Activated T-helper 17 cell treated with anti-CD3 and anti-CD28 coated beads, Interleukin-2, amount 50 U/mL, for 72 hours (primary cell): ENCODE measurements around the gene UBAP1L. TPM values are rescaled to one million over a fixed set of nuclear protein-coding genes. Genes with fewer than 3 reads are reported as not detected.
"Not testable (repeated sequence)": the region's sequence is repeated elsewhere in the genome, so short reads cannot be mapped to it uniquely, and the experiment has no call there.

ENCODE experiments used
- ATAC-seq: fragments of 150-1000 bp; cut with Tn5 transposase; replicated peaks from 2 replicates; pipeline ENCODE4 v1.10.0; 2021; ENCODE audit warnings: mild to moderate bottlenecking, moderate library complexity
- H3K27ac Mint-ChIP-seq: one replicate; pipeline ENCODE4 v1.8.0; 2022; ENCODE audit warnings: mixed read lengths
- H3K27me3 Mint-ChIP-seq: one replicate; pipeline ENCODE4 v1.8.0; 2022; ENCODE audit warnings: mixed read lengths
- H3K36me3 Mint-ChIP-seq: one replicate; pipeline ENCODE4 v1.8.0; 2022; ENCODE audit warnings: low read depth, mild to moderate bottlenecking, mixed read lengths
- H3K4me1 Mint-ChIP-seq: one replicate; pipeline ENCODE4 v1.8.0; 2022; ENCODE audit warnings: mixed read lengths
- H3K4me3 Mint-ChIP-seq: one replicate; pipeline ENCODE4 v1.8.0; 2022; ENCODE audit warnings: mild to moderate bottlenecking, mixed read lengths
- H3K9me3 Mint-ChIP-seq: one replicate; pipeline ENCODE4 v1.8.0; 2022; ENCODE audit warnings: mixed read lengths
- total RNA-seq, 2 donors: library from RNA; stranded (reverse); gene quantifications; one replicate each; pipeline ENCODE4 v1.2.3, GENCODE V29; 2022

The UBAP1L gene
- total RNA-seq, 2 donors from 2014 or later = 5.2 to 6.1 TPM

DNA sequence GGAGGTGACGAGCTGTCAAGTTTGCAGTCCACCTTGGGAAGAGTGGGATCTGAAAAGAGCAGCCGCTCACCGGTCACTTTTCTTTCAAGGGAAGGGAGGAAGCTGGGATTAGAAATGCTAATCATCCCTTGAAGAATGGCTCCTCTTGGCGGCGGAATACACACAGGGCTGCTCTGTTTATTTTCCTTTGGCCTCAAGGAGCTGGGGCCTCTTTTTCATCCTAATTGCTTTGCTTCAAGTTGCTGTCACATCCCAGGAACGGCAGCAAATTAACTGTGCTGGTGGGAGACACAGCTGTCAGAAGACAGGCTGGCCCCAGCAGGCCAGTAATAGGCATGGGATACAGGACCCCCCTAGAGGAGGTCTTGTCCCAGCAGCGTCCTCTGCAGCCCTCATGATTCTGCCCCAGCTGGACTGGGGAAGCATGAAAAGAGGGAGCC lies 31.7 kb downstream of the UBAP1L start:
- Mint-ChIP-seq H3K36me3 (no peaks in the 10 kb centered on the region), H3K27me3 (peaks cover 19% of the 10 kb centered on the region), H3K9me3 (no peaks in the 10 kb centered on the region), H3K4me1 (peaks cover 8% of the 10 kb centered on the region), H3K4me3 (no peak overlapping the region), H3K27ac (no peak overlapping the region)
- ATAC-seq = no peak

DNA sequence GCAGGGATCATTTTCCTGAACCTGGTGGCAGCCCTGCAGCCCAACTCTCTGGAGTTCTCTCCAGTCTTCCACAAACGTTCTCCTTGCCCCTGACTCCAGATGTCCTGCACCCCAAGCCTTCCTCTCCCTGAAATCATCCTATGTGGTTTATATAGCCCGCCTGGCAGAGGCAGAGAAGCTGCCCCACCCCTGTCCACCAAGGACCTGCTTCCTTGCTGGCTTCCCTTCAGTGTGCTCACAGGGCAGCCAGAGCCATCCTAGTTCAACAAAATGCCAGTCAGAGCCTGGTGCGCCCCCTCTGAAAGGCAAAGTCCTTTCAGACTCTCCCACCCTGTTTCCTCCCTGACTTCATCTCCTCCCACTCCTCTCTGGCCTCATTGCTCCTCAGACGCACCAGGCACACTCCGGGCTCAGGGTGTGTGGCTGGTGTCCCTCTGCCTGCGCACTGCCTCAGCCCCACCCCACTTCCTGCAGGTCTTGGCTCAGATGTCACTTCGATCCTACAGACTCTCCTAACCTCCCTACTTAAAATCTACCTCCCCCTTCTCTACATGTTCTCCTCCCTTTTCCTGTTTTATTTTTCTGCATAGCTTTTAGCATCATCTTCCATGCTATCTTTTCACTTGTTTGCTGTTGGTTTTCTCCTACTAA lies 32.6 kb downstream of the UBAP1L start:
- H3K27ac Mint-ChIP-seq = peak overlapping the region; percentile 31
- H3K4me1 Mint-ChIP-seq = peaks cover 8% of the 10 kb centered on the region
- no peaks in the 10 kb centered on the region for H3K36me3 Mint-ChIP-seq
- no peaks in the 10 kb centered on the region for H3K9me3 Mint-ChIP-seq
- H3K27me3 Mint-ChIP-seq = peaks cover 26% of the 10 kb centered on the region
- H3K4me3 Mint-ChIP-seq = peak overlapping the region; percentile 3
- ATAC-seq = peak; percentile 58

- Mint-ChIP-seq H3K4me3 (no peak overlapping the region), H3K27ac (no peak overlapping the region), H3K36me3 (no peaks in the 10 kb centered on the region), H3K27me3 (peaks cover 26% of the 10 kb centered on the region), H3K9me3 (no peaks in the 10 kb centered on the region), H3K4me1 (peaks cover 8% of the 10 kb centered on the region)
- peak; percentile 56 for ATAC-seq
Measured at GRCh38 chr15:65081758-65082157, 33.2 kb downstream of the UBAP1L start.

DNA sequence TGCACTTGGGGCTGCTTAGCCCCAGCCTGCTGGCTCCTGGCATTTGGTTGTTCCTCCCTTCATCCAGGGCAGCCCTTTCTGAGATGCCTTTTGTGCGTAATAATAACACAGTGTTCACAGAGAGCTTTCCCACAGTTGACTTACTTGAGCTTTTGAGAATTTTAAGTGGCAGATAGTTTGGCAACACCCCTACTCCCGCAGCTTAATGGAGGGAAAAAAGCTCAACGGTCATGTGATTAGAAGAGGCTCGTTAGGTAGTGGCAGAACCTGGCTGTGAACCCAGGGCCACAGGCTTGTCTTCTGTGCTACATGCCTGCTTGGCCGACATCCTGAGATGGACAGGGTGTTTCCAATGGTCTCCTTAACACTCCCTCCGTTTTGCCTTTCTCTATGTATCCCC lies 33.7 kb downstream of the UBAP1L start:
- H3K36me3 Mint-ChIP-seq = no peaks in the 10 kb centered on the region
- H3K4me1 Mint-ChIP-seq = peaks cover 8% of the 10 kb centered on the region
- no peak for ATAC-seq
- no peaks in the 10 kb centered on the region for H3K9me3 Mint-ChIP-seq
- H3K27ac Mint-ChIP-seq = no peak overlapping the region
- no peak overlapping the region for H3K4me3 Mint-ChIP-seq
- peaks cover 28% of the 10 kb centered on the region for H3K27me3 Mint-ChIP-seq

DNA sequence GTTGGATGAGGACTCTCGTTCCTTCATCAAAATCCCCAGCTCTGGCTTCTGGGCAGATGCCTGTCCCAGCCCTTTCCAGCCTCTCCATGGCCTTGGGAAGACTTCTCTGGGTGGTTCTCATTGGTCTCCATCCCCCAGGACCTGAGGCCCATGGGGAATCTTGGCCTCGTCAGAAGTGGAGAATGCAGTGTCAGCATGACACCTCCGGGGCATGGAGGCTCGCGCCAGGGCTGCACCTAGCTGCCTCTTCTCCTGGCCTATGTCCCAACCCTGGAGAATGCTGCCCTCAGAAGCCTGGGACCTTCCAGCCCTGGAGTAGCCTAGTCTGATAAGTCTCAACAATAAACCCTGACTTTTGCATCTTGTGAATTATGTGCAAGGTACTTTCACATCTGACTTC lies 35.4 kb downstream of the UBAP1L start:
- peaks cover 8% of the 10 kb centered on the region for H3K4me1 Mint-ChIP-seq
- H3K36me3 Mint-ChIP-seq = no peaks in the 10 kb centered on the region
- no peaks in the 10 kb centered on the region for H3K9me3 Mint-ChIP-seq
- no peak overlapping the region for H3K4me3 Mint-ChIP-seq
- ATAC-seq = no peak
- no peak overlapping the region for H3K27ac Mint-ChIP-seq
- H3K27me3 Mint-ChIP-seq = peaks cover 30% of the 10 kb centered on the region

DNA sequence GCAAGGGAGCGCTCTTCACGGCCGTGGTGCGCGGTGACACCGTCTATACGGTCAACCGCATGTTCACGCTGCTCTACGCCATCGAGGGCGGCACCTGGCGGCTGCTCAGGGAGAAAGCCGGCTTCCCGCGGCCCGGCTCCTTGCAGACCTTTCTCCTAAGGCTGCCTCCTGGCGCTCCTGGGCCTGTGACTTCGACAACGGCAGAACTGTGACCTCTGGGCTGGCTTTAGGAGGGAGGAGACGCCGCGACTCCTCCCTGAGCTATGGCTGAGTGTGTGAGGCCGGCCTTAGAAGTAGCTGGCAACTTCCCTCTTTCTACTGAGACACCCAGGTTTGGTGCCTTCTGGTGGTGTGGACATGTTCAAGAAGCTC lies 37.0 kb downstream of the UBAP1L start:
- no peak overlapping the region for H3K27ac Mint-ChIP-seq
- H3K4me3 Mint-ChIP-seq = no peak overlapping the region
- peaks cover 23% of the 10 kb centered on the region for H3K27me3 Mint-ChIP-seq
- H3K36me3 Mint-ChIP-seq = no peaks in the 10 kb centered on the region
- H3K4me1 Mint-ChIP-seq = peaks cover 8% of the 10 kb centered on the region
- ATAC-seq = peak; percentile 66
- no peaks in the 10 kb centered on the region for H3K9me3 Mint-ChIP-seq

DNA sequence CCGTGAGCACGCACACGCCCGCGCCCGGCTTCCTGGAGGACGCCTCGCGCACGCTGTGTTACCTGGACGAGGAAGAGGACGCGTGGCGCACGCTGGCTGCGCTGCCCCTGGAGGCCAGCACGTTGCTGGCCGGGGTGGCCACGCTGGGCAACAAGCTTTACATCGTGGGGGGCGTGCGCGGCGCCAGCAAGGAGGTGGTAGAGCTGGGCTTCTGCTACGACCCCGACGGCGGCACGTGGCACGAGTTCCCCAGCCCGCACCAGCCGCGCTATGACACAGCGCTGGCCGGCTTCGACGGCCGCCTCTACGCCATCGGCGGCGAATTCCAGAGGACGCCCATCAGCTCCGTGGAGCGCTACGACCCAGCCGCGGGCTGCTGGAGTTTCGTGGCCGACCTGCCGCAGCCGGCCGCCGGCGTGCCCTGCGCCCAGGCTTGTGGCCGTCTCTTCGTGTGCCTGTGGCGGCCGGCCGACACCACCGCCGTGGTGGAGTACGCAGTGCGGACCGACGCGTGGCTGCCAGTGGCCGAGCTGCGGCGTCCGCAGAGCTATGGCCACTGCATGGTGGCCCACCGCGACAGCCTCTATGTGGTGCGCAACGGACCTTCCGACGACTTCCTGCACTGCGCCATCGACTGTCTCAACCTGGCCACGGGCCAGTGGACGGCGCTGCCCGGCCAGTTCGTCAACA lies 37.6 kb downstream of the UBAP1L start:
- H3K4me1 Mint-ChIP-seq = peaks cover 3% of the 10 kb centered on the region
- peaks cover 18% of the 10 kb centered on the region for H3K27me3 Mint-ChIP-seq
- H3K4me3 Mint-ChIP-seq = no peak overlapping the region
- H3K36me3 Mint-ChIP-seq = no peaks in the 10 kb centered on the region
- no peak for ATAC-seq
- H3K27ac Mint-ChIP-seq = no peak overlapping the region
- H3K9me3 Mint-ChIP-seq = no peaks in the 10 kb centered on the region

GRCh38 chr15:65076486-65077290 lies 38.3 kb downstream of the UBAP1L start, which contains the start of gene KBTBD13:
Gene KBTBD13, plus strand, starts transcription at chr15:65076746. Its CDS starts 70 bp downstream, at chr15:65076816.
- H3K4me1 Mint-ChIP-seq = no peaks in the 10 kb centered on the region
- H3K4me3 Mint-ChIP-seq = no peak within 1 kb of the TSS
- peaks cover 15% of the 10 kb centered on the region for H3K27me3 Mint-ChIP-seq
- ATAC-seq = no peak
- no peaks in the 10 kb centered on the region for H3K9me3 Mint-ChIP-seq
- no peak within 1 kb of the TSS for H3K27ac Mint-ChIP-seq
- no peaks in the 10 kb centered on the region for H3K36me3 Mint-ChIP-seq

- ATAC-seq, H3K36me3 Mint-ChIP-seq, H3K27ac Mint-ChIP-seq, H3K4me3 Mint-ChIP-seq, H3K9me3 Mint-ChIP-seq, H3K4me1 Mint-ChIP-seq: not testable (repeated sequence)
- H3K27me3 Mint-ChIP-seq = peaks cover 15% of the 10 kb centered on the region
Measured at GRCh38 chr15:65075607-65076395, 39.2 kb downstream of the UBAP1L start.

- H3K36me3 Mint-ChIP-seq, H3K27ac Mint-ChIP-seq, H3K4me1 Mint-ChIP-seq, H3K4me3 Mint-ChIP-seq, ATAC-seq, H3K9me3 Mint-ChIP-seq: not testable (repeated sequence)
- H3K27me3 Mint-ChIP-seq = peaks cover 15% of the 10 kb centered on the region
Measured at GRCh38 chr15:65074946-65075345, 40.1 kb downstream of the UBAP1L start.

- Mint-ChIP-seq H3K36me3 (no peaks in the 10 kb centered on the region), H3K27ac (no peak overlapping the region), H3K27me3 (peaks cover 12% of the 10 kb centered on the region), H3K9me3 (no peaks in the 10 kb centered on the region), H3K4me3 (no peak overlapping the region), H3K4me1 (peaks cover 5% of the 10 kb centered on the region)
- ATAC-seq = no peak
Measured at GRCh38 chr15:65072617-65073016, 42.4 kb downstream of the UBAP1L start.

GRCh38 chr15:65072027-65072426 lies 43.0 kb downstream of the UBAP1L start:
- H3K36me3 Mint-ChIP-seq = no peaks in the 10 kb centered on the region
- ATAC-seq = no peak
- H3K27me3 Mint-ChIP-seq = peaks cover 16% of the 10 kb centered on the region
- H3K27ac Mint-ChIP-seq = no peak overlapping the region
- no peaks in the 10 kb centered on the region for H3K9me3 Mint-ChIP-seq
- H3K4me3 Mint-ChIP-seq = no peak overlapping the region
- peaks cover 5% of the 10 kb centered on the region for H3K4me1 Mint-ChIP-seq

DNA sequence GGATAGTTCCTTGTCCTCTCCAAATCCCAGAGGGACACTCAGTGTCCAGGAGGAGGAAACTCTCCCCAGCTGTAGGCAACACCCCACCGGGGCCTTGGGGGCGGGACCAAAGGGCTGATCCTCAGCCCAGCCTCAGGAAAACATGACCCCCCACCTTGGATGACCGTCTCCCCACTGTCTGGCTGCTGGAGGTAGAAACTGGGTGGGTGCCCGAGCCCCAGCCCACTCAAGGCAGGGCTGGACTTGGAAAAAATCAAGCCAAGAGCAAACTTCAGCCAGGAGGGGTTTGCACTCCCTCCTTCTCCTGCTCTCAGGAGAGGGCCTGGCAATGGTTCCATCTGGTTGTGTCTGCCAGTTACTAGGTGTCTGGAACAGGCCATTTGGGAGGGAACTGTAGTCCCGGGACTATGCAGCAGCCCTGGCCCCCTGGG lies 43.6 kb downstream of the UBAP1L start:
- Mint-ChIP-seq H3K9me3 (no peaks in the 10 kb centered on the region), H3K27ac (no peak overlapping the region), H3K27me3 (peaks cover 16% of the 10 kb centered on the region), H3K4me3 (no peak overlapping the region), H3K36me3 (no peaks in the 10 kb centered on the region), H3K4me1 (peaks cover 5% of the 10 kb centered on the region)
- no peak for ATAC-seq
